Measurements from ENCODE around the gene PTAFR.
"Not testable (repeated sequence)": the region's sequence is repeated elsewhere in the genome, so short reads cannot be mapped to it uniquely, and the experiment has no call there.

The PTAFR gene

GRCh38 chr1:28145728-28146127 lies 30.8 kb downstream of the PTAFR start:
- DNase-seq, result no peak

GRCh38 chr1:28144203-28145135 lies 32.0 kb downstream of the PTAFR start:
- DNase-seq, result no peak

- no peak for DNase-seq
Measured at GRCh38 chr1:28143496-28144202, 32.8 kb downstream of the PTAFR start.

GRCh38 chr1:28141685-28142084 lies 34.8 kb downstream of the PTAFR start:
- no peak for DNase-seq

- DNase-seq, result not testable (repeated sequence)
Measured at GRCh38 chr1:28139866-28140265, 36.6 kb downstream of the PTAFR start.

GRCh38 chr1:28139025-28139712 lies 37.3 kb downstream of the PTAFR start:
- no peak for DNase-seq

- DNase-seq, result no peak
Measured at GRCh38 chr1:28136922-28137613, 39.4 kb downstream of the PTAFR start.

- DNase-seq, result no peak
Measured at GRCh38 chr1:28136169-28136921, 40.1 kb downstream of the PTAFR start.

- DNase-seq, result no peak
Measured at GRCh38 chr1:28135371-28136168, 40.9 kb downstream of the PTAFR start.

GRCh38 chr1:28134651-28135207 lies 41.8 kb downstream of the PTAFR start:
- no peak for DNase-seq

- DNase-seq, result no peak
Measured at GRCh38 chr1:28132171-28133167, 44.0 kb downstream of the PTAFR start.

- no peak for DNase-seq
Measured at GRCh38 chr1:28130901-28131300, 45.6 kb downstream of the PTAFR start.

GRCh38 chr1:28129150-28129549 lies 47.3 kb downstream of the PTAFR start:
- DNase-seq, result peak in 4 of 56 donors; percentile 7 to 50 (median 27)

- DNase-seq, result peak in 1 of 56 donors; percentile 2
Measured at GRCh38 chr1:28127617-28128257, 48.8 kb downstream of the PTAFR start.

GRCh38 chr1:28126783-28127490 lies 49.6 kb downstream of the PTAFR start:
- DNase-seq, result no peak

- DNase-seq, result no peak
Measured at GRCh38 chr1:28126212-28126611, 50.3 kb downstream of the PTAFR start.

GRCh38 chr1:28123461-28123961 lies 53.0 kb downstream of the PTAFR start:
- peak in 1 of 56 donors; percentile 25 for DNase-seq
